GM12878 (cell line): Measurements from ENCODE around the gene RBM12. TPM values are rescaled to one million over a fixed set of nuclear protein-coding genes. Genes with fewer than 3 reads are reported as not detected.

Source experiments
- ESRRA ChIP-seq: IDR thresholded peaks from 2 replicates; pipeline ENCODE4 v1.6.1; 2012; ENCODE audit warnings: mild to moderate bottlenecking, low read length, improper control_type of control experiment
- IRF4 ChIP-seq: IDR thresholded peaks from 2 replicates; pipeline ENCODE4 v1.6.1; 2011; ENCODE audit warnings: low read depth, low read length
- MXI1 ChIP-seq: fragments of 150-350 bp; IDR thresholded peaks from 2 replicates; pipeline ENCODE4 v1.6.1; 2011; ENCODE audit warnings: low read depth, mild to moderate bottlenecking, inconsistent platforms, low read length, improper control_type of control experiment
- NFYB ChIP-seq: IDR thresholded peaks from 2 replicates; pipeline ENCODE4 v1.6.1; 2011; ENCODE audit warnings: low read depth, mild to moderate bottlenecking, low read length, improper control_type of control experiment, moderate library complexity; ENCODE audit not compliant: insufficient read depth
- REST ChIP-seq: IDR thresholded peaks from 2 replicates; pipeline ENCODE4 v1.6.1; 2012; ENCODE audit warnings: mild to moderate bottlenecking, low read depth, low read length
- SREBF1 ChIP-seq: IDR thresholded peaks from 2 replicates; pipeline ENCODE4 v1.6.1; 2012; ENCODE audit warnings: mild to moderate bottlenecking, low read length
- ZBTB33 ChIP-seq: fragments of 450-650 bp; IDR thresholded peaks from 2 replicates; pipeline ENCODE4 v1.6.1; 2017; ENCODE audit warnings: mild to moderate bottlenecking
- ZNF622 ChIP-seq: fragments of 450-650 bp; IDR thresholded peaks from 2 replicates; pipeline ENCODE4 v1.6.1; 2017; ENCODE audit warnings: mild to moderate bottlenecking, inconsistent platforms
- ZNF687 ChIP-seq: fragments of 450-650 bp; IDR thresholded peaks from 2 replicates; pipeline ENCODE4 v1.6.1; 2017; ENCODE audit warnings: mild to moderate bottlenecking, moderate library complexity
- ZSCAN29 ChIP-seq: fragments of 450-650 bp; IDR thresholded peaks from 2 replicates; pipeline ENCODE4 v1.6.1; 2017; ENCODE audit warnings: mild to moderate bottlenecking, moderate library complexity
- polyA plus RNA-seq, 11 experiments: library from polyadenylated mRNA; depleted of rRNA in 4 of 11; unstranded in 6 of 11; stranded (reverse) in 5 of 11; fragments of >200 nt; fragmentation: Nextera tagmentation in 4 of 11; fragmentation: Illumina TruSeq in 1 of 11; extraction: Ambion mirVana in 4 of 11; extraction: Trizol in 1 of 11; gene quantifications; 1 replicate in 1 of 11; 2 replicates in 10 of 11; pipeline versions ENCODE4 v1.2.1 to v1.2.3, GENCODE V29; 2011 to 2016; ENCODE audit warnings: inconsistent platforms in 2 of 11, missing spikeins in 2 of 11, low read depth in 1 of 11
- total RNA-seq, 4 experiments: library from RNA; depleted of rRNA in 3 of 4; stranded (reverse); fragments of >200 nt in 3 of 4; fragmentation: Illumina TruSeq in 1 of 4; extraction: Trizol in 1 of 4; gene quantifications; 2 replicates each; pipeline versions ENCODE4 v1.2.1 to v1.2.3, GENCODE V29; 2013 to 2021

The RBM12 gene
- total and polyA plus RNA-seq, 10 of the 15 experiments (the other 5 are each of a cell fraction or from before 2014, with no cell fraction given) = 4.7 to 153 (median 58.5) TPM

GRCh38 chr20:35690265-35690664 lies 25.6 kb upstream of the RBM12 start (continued):
- TF ChIP-seq REST (no peak), NFYB (no peak), ZNF622 (no peak), ESRRA (no peak), ZSCAN29 (no peak), MXI1 (no peak), ZNF687 (no peak), ZBTB33 (no peak), IRF4 (no peak), SREBF1 (no peak)
- TF ChIP-seq, all 136 proteins: peak for 0
